ENCODE results near the gene NRCAM.

The NRCAM gene

DNA sequence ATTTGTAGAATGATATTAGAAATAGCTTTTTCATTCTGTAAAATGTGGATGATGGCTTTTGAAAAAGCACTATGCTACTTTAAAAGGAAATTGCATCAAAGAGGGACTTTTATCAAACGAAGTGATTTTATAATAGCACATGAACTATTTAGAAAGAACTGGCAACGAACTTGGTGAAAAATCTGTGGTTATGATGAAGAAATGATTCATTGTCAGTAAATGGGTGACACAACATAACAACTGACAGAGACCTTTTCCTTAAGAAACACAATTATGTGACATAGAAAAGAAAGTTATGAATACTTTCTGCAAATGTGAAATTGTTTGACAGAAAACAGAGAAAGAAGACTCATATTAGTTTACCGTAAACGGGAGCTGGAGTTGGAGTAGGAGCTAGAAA is 265.3 kb downstream of the NRCAM start:
- no peak for DNase-seq

DNA sequence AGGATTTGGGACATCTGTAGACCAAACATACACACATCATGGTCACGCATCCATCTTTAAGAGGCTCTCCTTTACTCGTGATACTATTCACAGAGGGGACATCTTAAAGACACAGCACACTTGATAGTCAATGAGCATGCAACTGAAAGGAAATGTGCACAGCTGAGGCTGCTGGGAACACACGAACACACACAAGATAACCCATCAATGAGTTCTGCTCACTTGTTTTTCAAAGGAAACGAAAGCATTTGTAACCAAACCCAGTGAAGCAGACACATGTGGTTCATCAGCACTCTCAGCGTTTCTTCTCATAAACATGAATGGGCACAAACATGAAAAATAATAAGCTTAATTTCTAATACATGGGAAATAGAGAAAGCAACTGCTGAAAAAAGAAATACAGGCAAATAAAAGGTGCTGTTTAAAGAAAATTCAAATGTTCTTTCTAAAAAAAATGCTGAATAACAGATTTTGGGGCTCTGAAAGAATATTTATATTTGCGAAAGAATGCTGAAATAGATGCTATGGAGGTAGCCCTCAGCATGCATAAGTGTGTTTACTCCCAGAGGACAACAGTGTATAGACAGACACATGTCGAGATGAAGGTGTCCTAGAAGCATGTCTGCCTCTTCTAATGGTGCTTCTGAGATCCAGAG is 266.4 kb downstream of the NRCAM start:
- DNase-seq: no peak

- DNase-seq: no peak
Observed at GRCh38 chr7:108188724-108189123, 267.5 kb downstream of the NRCAM start.

DNA sequence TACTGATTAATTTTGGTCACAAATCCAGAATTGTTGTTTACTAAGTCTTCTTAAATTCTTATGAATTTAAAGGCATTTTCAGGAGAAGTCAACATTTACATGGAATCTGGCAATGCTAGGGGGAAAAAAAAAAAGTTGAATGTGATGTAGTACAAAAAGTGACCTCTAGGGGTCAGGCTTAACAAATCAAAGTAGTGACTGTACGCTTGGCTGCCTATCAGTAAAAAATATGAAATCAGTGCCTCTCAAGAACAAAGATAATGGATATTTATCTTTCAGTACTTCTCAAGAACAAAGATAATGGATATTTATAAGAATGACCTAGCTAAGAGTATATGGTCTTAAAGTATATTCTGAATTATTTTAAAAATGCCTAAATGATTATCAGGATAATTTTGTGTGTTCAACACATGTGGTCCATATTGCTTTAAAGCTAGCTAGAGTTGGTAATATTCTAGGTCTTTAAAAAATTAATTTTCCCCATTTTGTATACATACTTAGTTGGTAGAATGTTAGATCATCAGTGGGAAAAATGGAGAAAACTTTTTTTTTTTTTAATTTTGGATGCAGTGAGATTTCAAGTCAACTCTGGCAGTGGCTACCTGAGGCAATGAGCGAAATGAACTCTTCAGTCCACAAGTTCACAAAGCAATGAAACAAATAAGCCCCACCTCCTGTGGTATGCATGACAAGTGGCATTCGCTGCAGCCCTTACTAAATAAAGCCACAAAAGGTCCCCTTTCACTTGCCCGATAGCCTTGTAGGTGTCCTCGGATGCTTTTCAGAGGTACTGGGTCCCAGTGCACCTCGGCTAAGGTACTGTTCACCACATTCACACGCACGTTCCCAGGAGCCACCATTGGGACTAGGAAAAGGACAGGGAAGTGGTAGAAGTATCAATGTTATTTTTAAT is 274.9 kb downstream of the NRCAM start:
- DNase-seq: no peak

GRCh38 chr7:108178398-108178797 is 277.8 kb downstream of the NRCAM start:
- DNase-seq: no peak

- no peak for DNase-seq
Observed at GRCh38 chr7:108171164-108171563, 285.1 kb downstream of the NRCAM start.

DNA sequence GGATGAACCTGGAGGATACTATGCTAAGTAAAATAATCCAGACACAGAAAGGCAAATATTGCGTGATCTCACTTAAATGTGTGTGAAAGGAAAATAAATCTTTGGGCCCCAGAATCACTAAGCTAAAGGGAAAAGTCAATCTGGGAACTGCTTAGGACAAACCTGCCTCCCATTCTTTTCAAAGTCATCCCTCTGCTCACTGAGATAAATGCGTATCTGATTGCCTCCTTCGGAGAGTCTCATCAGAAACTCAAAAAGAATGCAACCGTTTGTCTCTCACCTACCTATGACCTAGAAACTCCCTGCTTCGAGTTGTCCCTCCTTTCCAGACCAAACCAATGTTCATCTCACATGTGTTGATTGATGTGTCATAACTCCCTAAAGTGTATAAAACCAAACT is 286.0 kb downstream of the NRCAM start:
- DNase-seq: no peak

GRCh38 chr7:108167460-108167859 is 288.8 kb downstream of the NRCAM start:
- DNase-seq: no peak

- no peak for DNase-seq
Observed at GRCh38 chr7:108166687-108167086, 289.5 kb downstream of the NRCAM start.

- DNase-seq: no peak
Observed at GRCh38 chr7:108165723-108166122, 290.5 kb downstream of the NRCAM start.

DNA sequence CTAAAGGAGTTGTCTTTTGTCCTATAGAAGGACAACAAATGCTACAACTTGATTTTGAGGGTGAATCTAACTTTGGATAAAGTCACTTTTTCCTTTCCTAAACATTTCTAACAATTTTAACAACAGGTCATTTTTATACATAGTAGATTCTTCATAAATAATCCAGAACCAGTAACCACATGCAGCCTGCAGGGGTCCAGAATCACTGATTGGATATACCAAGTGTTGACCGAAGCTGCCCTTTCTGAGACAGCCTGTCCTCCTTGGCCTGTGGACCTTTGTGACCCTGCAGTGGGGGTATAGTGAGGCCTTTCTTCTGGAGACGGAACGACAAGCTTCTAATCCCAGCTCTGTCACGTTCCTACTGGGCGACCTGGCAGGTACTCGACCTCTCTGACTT is 291.3 kb downstream of the NRCAM start:
- no peak for DNase-seq

DNA sequence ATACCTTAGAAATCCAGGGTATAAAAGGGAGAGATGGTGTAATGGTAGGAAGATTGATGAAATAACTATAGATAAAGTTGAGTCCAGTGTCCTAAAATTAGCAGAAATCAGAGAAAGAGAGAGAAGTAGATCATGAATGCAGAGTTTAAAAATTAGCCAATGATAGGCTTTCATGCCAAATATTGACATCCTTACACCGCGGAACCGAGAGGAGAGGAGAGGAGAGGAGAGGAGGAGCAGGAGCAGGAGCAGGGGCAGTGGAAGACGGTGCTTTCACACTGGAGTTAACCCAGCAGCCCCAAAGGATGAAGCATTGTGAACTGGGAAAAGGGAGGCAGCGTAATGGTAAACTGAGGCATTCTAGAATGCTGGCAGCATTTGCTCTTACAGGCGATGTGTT is 291.9 kb downstream of the NRCAM start:
- DNase-seq: no peak

- DNase-seq: no peak
Observed at GRCh38 chr7:108158776-108159175, 297.5 kb downstream of the NRCAM start.

GRCh38 chr7:108157606-108158335 is 298.5 kb downstream of the NRCAM start:
- no peak for DNase-seq

DNA sequence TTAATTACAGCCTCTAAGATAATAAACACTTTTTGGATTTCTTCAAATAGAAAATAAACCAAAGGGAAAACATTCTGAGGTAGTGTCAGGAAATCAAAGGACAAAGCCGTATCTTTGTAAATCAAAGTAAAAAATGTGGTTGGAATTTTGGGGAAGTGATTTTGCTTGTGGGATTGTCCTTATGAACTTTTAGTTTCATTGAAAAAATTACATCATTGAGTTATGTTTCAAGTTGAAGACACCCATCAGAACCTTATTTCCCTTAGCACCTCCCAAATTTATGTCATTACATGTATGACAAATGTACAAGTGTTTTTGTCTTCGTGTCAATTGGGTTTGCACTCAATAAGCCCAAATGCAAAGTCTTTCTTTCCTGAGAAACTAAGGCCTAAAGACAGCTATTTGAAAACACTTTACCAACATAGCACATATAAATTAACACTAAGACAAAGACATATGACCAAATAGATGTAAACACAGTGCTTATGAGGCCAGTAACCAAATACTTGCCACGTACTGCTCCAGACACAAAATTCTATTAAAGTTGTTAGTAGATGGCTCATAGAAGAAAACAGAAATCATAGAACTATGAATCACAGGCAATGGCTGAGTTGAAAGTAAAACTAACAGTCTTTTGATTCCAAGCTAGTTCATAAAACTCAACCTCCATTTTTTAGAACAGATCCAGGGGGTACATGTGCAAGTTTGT is 299.2 kb downstream of the NRCAM start:
- no peak for DNase-seq

- no peak for DNase-seq
Observed at GRCh38 chr7:108152198-108152597, 304.0 kb downstream of the NRCAM start.

GRCh38 chr7:108149908-108150307 is 306.3 kb downstream of the NRCAM start:
- DNase-seq: no peak

DNA sequence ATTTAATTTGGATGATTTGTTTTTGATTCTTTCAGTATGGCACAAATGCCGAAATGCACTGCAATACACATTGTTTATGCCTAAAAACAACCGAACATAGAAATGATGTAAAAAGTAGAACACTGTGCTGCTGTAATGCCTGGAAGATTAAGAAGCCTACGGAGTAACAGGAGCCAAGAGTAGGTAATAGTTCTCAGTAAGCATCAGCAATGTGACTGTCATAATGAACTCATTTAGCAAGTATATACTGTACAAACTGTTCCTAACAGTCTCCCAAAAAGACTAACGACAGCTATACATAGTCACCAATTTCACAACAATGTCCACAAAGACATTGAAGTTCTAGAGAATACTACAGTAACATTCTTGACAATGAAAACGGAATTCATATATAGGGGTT is 307.1 kb downstream of the NRCAM start:
- DNase-seq: no peak

GRCh38 chr7:108147031-108147563 is 309.1 kb downstream of the NRCAM start:
- DNase-seq: no peak

GRCh38 chr7:108146070-108146842 is 310.0 kb downstream of the NRCAM start:
- peak; percentile 45 for DNase-seq

DNA sequence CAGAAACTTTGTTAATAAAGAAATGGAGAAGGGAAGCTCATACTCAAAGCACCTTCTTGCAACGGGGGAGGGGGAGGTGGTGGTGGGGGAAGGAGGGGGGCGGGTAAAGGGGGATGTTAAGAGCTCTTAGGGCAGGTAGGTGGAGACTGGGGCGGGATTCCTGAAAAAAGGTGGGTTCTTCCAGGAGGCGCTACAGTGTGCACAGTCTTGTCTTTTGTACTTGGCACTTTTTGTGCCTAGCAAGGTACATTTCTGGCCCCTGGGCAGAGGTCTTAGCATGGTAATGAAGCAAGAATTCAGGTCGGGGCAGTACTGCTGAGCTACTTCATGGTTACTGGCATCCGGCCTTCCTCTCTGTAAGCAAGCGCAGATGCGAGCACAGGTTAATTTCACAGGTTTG is 310.8 kb downstream of the NRCAM start:
- no peak for DNase-seq

DNA sequence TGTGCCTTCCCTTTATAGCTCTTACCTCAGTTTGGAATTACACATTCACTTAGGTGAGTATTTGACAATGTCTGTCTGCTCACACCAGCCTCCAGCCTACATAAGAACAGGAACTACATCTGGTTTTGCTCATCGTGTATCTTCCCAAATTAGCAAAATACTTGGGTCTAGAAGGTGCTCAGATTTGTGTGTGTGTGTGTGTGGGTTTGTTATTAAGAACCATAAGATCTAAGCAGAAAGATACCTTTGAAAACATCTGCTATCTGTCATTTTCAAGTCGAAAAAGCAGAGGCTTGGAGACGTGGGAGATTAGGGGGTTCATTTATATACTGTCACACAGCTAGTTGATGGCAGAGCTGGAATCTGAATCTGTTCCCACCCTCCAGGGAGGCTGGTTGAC is 311.3 kb downstream of the NRCAM start:
- no peak for DNase-seq
